Natural killer cell (primary cell): ENCODE results near the gene MAP2K3. TPM values are rescaled to one million over a fixed set of nuclear protein-coding genes. Genes with fewer than 3 reads are reported as not detected.

Experiments used
- ATAC-seq, 3 donors: fragments of 150-1000 bp in 2 of 3; fragments of 200-7000 bp in 1 of 3; cut with Tn5 transposase; 1 replicate in 1 of 3; 2 replicates in 2 of 3; pipeline ENCODE4 v1.10.0; 2021; ENCODE audit warnings: mild to moderate bottlenecking in 2 of 3, moderate library complexity in 2 of 3
- DNase-seq, 2 donors: peaks; one replicate each; pipeline versions ENCODE4 v3.0.0 to v3.0.0-alpha.2; 2013 to 2021; ENCODE audit warnings: mixed read lengths in 1 of 2
- H3K27ac ChIP-seq: one replicate; pipeline ENCODE4 v1.5.1; 2013; ENCODE audit warnings: mild to moderate bottlenecking, low read length
- H3K27me3 ChIP-seq: one replicate; pipeline ENCODE4 v1.6.1; 2013; ENCODE audit warnings: low read length; ENCODE audit not compliant: control insufficient read depth, insufficient read depth
- H3K36me3 ChIP-seq: one replicate; pipeline ENCODE4 v1.6.1; 2013; ENCODE audit warnings: low read length; ENCODE audit not compliant: control insufficient read depth, insufficient read depth
- H3K4me1 ChIP-seq: one replicate; pipeline ENCODE4 v1.6.1; 2013; ENCODE audit warnings: low read length; ENCODE audit not compliant: control insufficient read depth, insufficient read depth
- H3K4me3 ChIP-seq: one replicate; pipeline ENCODE4 v1.5.1; 2013; ENCODE audit warnings: low read length
- H3K9me3 ChIP-seq: one replicate; pipeline ENCODE4 v1.6.1; 2013; ENCODE audit warnings: low read length; ENCODE audit not compliant: control insufficient read depth, insufficient read depth
- H3K27ac Mint-ChIP-seq, 2 donors: one replicate each; pipeline ENCODE4 v1.8.0; 2022; ENCODE audit warnings: mild to moderate bottlenecking in 2 of 2, mixed read lengths in 2 of 2, moderate library complexity in 1 of 2
- H3K27me3 Mint-ChIP-seq, 2 donors: one replicate each; pipeline ENCODE4 v1.8.0; 2022; ENCODE audit warnings: low read depth in 2 of 2, mixed read lengths in 2 of 2
- H3K36me3 Mint-ChIP-seq: one replicate; pipeline ENCODE4 v1.8.0; 2022; ENCODE audit warnings: mixed read lengths
- H3K4me1 Mint-ChIP-seq, 2 donors: one replicate each; pipeline ENCODE4 v1.8.0; 2022; ENCODE audit warnings: mixed read lengths in 2 of 2
- H3K4me3 Mint-ChIP-seq: one replicate; pipeline ENCODE4 v1.8.0; 2022; ENCODE audit warnings: mild to moderate bottlenecking, moderate library complexity, mixed read lengths
- H3K9me3 Mint-ChIP-seq, 2 donors: one replicate each; pipeline ENCODE4 v1.8.0; 2022; ENCODE audit warnings: mixed read lengths in 2 of 2
- CTCF ChIP-seq: fragments of 200-600 bp; IDR thresholded peaks from one replicate; pipeline ENCODE4 v1.8.0; 2022; ENCODE audit warnings: antibody characterized with exemption
- WGBS: methylation state at CpG from one replicate; pipeline ENCODE4 v1.1.7; 2013; ENCODE audit warnings: missing lambda C conversion rate; ENCODE audit not compliant: insufficient coverage; 5-methylcytosine and 5-hydroxymethylcytosine counted together
- intact Hi-C: fragments of 100-400 bp; cut with micrococcal nuclease; formaldehyde crosslinking; loops from one replicate; pipeline ENCODE4 v1.14.2; 2022
- total RNA-seq, 4 donors: library from RNA; stranded (reverse); fragments of 120-200 nt in 1 of 4; gene quantifications; one replicate each; pipeline versions ENCODE4 v1.2.3 to v1.2.4, GENCODE V29; 2013 to 2022

The MAP2K3 gene
- total RNA-seq, 3 donors from 2014 or later (not counting 1 experiment from before 2014, with no cell fraction given), result 139 to 165 (median 162) TPM

GRCh38 chr17:21242780-21243515 lies 41.6 kb upstream of the MAP2K3 start:
- Histone ChIP-seq H3K27ac (no peak overlapping the region), H3K36me3 (peaks cover 5% of the 10 kb centered on the region), H3K4me1 (no peaks in the 10 kb centered on the region), H3K9me3 (no peaks in the 10 kb centered on the region), H3K4me3 (no peak overlapping the region), H3K27me3 (no peaks in the 10 kb centered on the region)
- Mint-ChIP-seq H3K4me3 (no peak overlapping the region), H3K4me1 (peaks cover 5 to 10% of the 10 kb centered on the region in 2 donors), H3K9me3 (no peaks in the 10 kb centered on the region), H3K36me3 (no peaks in the 10 kb centered on the region), H3K27ac (no peak overlapping the region), H3K27me3 (no peaks in the 10 kb centered on the region)
- no peak for ATAC-seq
- DNase-seq, result no peak
- no peak for TF ChIP-seq CTCF
- WGBS, result 87% methylated on average over 26 of the region's 26 CpGs
- intact Hi-C loops, result no loop called here

DNA sequence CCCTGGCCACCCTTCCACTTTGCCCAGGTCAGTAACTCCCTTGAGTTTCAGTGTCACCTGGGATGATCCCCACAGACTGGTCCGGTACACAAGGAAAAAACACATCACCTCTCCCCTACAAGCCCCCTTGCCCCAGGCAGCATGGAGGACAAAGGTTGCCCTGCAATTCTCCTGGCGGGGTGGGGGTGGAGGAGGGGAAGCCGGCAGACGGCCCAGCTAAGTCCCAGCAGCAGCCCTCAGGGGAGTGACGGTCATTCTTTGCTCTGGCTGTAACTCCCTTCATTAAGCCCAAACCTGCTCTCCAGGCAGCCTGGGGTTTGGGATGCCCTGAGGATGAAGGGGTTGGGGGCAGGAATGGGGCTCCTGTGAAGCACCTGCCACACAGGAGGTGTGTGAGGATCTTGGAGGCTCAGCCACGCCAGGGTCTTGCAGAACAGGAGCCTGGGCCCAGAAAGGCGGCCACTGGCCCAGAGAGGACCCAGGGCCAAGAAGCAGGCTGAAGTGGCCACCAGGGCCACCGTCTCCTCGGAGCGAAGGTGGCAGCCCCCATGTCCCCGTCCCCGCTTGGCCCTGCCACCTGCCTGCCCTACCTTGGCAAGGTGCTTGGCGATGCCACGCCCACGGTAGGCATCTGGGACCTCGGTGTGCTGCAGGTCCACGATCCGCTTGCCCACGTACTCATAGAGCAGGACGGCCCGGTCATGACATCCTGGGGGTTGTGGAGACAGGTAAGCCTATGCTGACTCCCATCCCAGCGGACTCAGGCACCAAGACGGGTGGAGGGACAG lies 40.8 kb upstream of the MAP2K3 start:
- H3K36me3 ChIP-seq, result peaks cover 5% of the 10 kb centered on the region
- no peaks in the 10 kb centered on the region for H3K27me3 ChIP-seq
- no peak overlapping the region for H3K4me3 Mint-ChIP-seq
- 89% methylated on average over 22 of the region's 23 CpGs for WGBS
- H3K27ac ChIP-seq, result no peak overlapping the region
- no peak for DNase-seq
- intact Hi-C loops, result no loop called here
- H3K4me1 Mint-ChIP-seq, result peaks cover 11 to 17% of the 10 kb centered on the region in 2 donors
- H3K4me3 ChIP-seq, result no peak overlapping the region
- H3K27ac Mint-ChIP-seq, result no peak overlapping the region
- no peak for TF ChIP-seq CTCF
- no peaks in the 10 kb centered on the region for H3K4me1 ChIP-seq
- H3K36me3 Mint-ChIP-seq, result no peaks in the 10 kb centered on the region
- no peak for ATAC-seq
- no peaks in the 10 kb centered on the region for H3K9me3 ChIP-seq
- no peaks in the 10 kb centered on the region for H3K27me3 Mint-ChIP-seq
- no peaks in the 10 kb centered on the region for H3K9me3 Mint-ChIP-seq

- Mint-ChIP-seq H3K9me3 (no peaks in the 10 kb centered on the region), H3K36me3 (no peaks in the 10 kb centered on the region), H3K27me3 (no peaks in the 10 kb centered on the region), H3K4me1 (peaks cover 24 to 32% of the 10 kb centered on the region in 2 donors), H3K27ac (no peak overlapping the region), H3K4me3 (no peak overlapping the region)
- 57% methylated on average over 9 of the region's 9 CpGs for WGBS
- peaks cover 5% of the 10 kb centered on the region for H3K36me3 ChIP-seq
- H3K27ac ChIP-seq, result no peak overlapping the region
- H3K9me3 ChIP-seq, result no peaks in the 10 kb centered on the region
- H3K4me1 ChIP-seq, result no peaks in the 10 kb centered on the region
- H3K27me3 ChIP-seq, result no peaks in the 10 kb centered on the region
- H3K4me3 ChIP-seq, result no peak overlapping the region
- ATAC-seq (no peak), DNase-seq (no peak)
- no peak for TF ChIP-seq CTCF
- intact Hi-C loops, result no loop called here
Measured at GRCh38 chr17:21245639-21246084, 38.8 kb upstream of the MAP2K3 start.
